Smooth muscle cell (in vitro differentiated cells): Measurements from ENCODE around the gene SRGAP1. TPM values are rescaled to one million over a fixed set of nuclear protein-coding genes. Genes with fewer than 3 reads are reported as not detected.

ENCODE experiments used
- DNase-seq: peaks from one replicate; lab custom pipeline; 2025; ENCODE audit not compliant: unreplicated experiment; lab: John Stamatoyannopoulos, UW
- H2AFZ ChIP-seq: fragments of 200-600 bp; sonication (generic); 2 replicates; pipeline ENCODE4 v1.6.0; 2016; ENCODE audit warnings: antibody characterized with exemption, low read depth, mild to moderate bottlenecking
- H3F3A ChIP-seq: fragments of 200-600 bp; sonication (generic); 2 replicates; pipeline ENCODE4 v1.6.0; 2017; ENCODE audit warnings: antibody characterized with exemption, low read depth
- H3K27ac ChIP-seq: fragments of 200-600 bp; sonication (generic); 2 replicates; pipeline ENCODE4 v1.5.1; 2016; ENCODE audit warnings: low read depth, mild to moderate bottlenecking
- H3K27me3 ChIP-seq: fragments of 200-600 bp; sonication (generic); 2 replicates; pipeline ENCODE4 v1.6.1; 2016; ENCODE audit warnings: low read depth, mild to moderate bottlenecking
- H3K36me3 ChIP-seq: fragments of 200-600 bp; sonication (generic); 2 replicates; pipeline ENCODE4 v1.5.1; 2016; ENCODE audit warnings: low read depth
- H3K4me1 ChIP-seq: fragments of 200-600 bp; sonication (generic); 2 replicates; pipeline ENCODE4 v1.5.1; 2016; ENCODE audit warnings: low read depth
- H3K4me2 ChIP-seq: fragments of 200-600 bp; sonication (generic); 2 replicates; pipeline ENCODE4 v1.6.0; 2016; ENCODE audit warnings: mild to moderate bottlenecking
- H3K4me3 ChIP-seq: fragments of 200-600 bp; sonication (generic); 2 replicates; pipeline ENCODE4 v1.5.1; 2016; ENCODE audit warnings: mild to moderate bottlenecking
- H3K79me2 ChIP-seq: fragments of 200-600 bp; sonication (generic); 2 replicates; pipeline ENCODE4 v1.6.0; 2016; ENCODE audit warnings: low read depth, mild to moderate bottlenecking
- H3K9ac ChIP-seq: fragments of 200-600 bp; sonication (generic); 2 replicates; pipeline ENCODE4 v1.6.0; 2016; ENCODE audit warnings: low read depth
- H3K9me3 ChIP-seq: fragments of 200-600 bp; sonication (generic); replicated peaks from 2 replicates; pipeline ENCODE4 v1.5.1; 2016; ENCODE audit warnings: low read depth
- H4K20me1 ChIP-seq: fragments of 200-600 bp; sonication (generic); 2 replicates; pipeline ENCODE4 v1.6.0; 2016; ENCODE audit warnings: low read depth
- WGBS: methylation state at CpG from one replicate; pipeline ENCODE4 v1.1.7; 2016; ENCODE audit warnings: low lambda C conversion rate; 5-methylcytosine and 5-hydroxymethylcytosine counted together
- polyA plus RNA-seq: library from polyadenylated mRNA; unstranded; fragments of >200 nt; fragmentation: Nextera tagmentation; extraction: Ambion mirVana; gene quantifications from 2 replicates; pipeline ENCODE4 v1.2.1, GENCODE V29; 2016
- total RNA-seq: library from RNA; depleted of rRNA; stranded (reverse); fragments of >200 nt; gene quantifications from 2 replicates; pipeline ENCODE4 v1.2.3, GENCODE V29; 2014
- TF ChIP-seq, protein P1 (sequence below): fragments of 200-600 bp; sonication (generic); IDR thresholded peaks from 2 replicates; pipeline ENCODE4 v1.5.1; 2017; ENCODE audit warnings: borderline replicate concordance, mild to moderate bottlenecking, antibody characterized with exemption; ENCODE audit not compliant: insufficient read depth, poor library complexity, severe bottlenecking

The SRGAP1 gene
- total and polyA plus RNA-seq, 2 experiments from 2014 or later = 4.0 to 5.9 TPM

DNA sequence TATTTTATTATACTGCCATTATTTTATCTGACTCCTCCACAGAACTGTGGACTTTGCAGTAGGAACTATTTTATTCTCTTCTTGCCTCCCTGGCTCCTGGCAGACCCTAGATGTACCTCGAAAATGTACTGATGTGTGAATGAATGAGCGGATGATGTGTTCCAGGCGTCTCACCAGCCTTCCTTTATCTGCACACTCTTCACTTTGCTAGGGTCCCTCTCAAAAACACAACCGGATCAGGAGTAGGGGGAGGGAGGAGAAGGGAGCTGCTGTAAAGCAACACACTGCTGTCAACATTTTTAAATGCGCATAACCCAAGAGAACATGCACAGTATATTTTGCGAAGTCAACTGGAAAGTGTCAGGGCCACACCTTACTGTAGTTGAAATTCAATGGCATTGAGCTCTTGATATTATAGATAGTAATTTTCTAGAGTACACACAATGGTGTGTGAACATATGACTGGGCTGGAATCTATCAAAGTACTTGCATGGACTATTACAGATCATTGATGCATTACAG is 36.3 kb downstream of the SRGAP1 start:
- no peak overlapping the region for H3K4me2 ChIP-seq
- no peaks in the 10 kb centered on the region for H3K27me3 ChIP-seq
- no peaks in the 10 kb centered on the region for H3K4me1 ChIP-seq
- WGBS = 93% methylated on average over 6 of the region's 6 CpGs
- H3K79me2 ChIP-seq = peaks cover 25% of the 10 kb centered on the region
- no peak overlapping the region for H3K9ac ChIP-seq
- peaks cover 30% of the 10 kb centered on the region for H4K20me1 ChIP-seq
- H3K9me3 ChIP-seq = no peaks in the 10 kb centered on the region
- H3K4me3 ChIP-seq = no peak overlapping the region
- TF ChIP-seq, protein P1, sequence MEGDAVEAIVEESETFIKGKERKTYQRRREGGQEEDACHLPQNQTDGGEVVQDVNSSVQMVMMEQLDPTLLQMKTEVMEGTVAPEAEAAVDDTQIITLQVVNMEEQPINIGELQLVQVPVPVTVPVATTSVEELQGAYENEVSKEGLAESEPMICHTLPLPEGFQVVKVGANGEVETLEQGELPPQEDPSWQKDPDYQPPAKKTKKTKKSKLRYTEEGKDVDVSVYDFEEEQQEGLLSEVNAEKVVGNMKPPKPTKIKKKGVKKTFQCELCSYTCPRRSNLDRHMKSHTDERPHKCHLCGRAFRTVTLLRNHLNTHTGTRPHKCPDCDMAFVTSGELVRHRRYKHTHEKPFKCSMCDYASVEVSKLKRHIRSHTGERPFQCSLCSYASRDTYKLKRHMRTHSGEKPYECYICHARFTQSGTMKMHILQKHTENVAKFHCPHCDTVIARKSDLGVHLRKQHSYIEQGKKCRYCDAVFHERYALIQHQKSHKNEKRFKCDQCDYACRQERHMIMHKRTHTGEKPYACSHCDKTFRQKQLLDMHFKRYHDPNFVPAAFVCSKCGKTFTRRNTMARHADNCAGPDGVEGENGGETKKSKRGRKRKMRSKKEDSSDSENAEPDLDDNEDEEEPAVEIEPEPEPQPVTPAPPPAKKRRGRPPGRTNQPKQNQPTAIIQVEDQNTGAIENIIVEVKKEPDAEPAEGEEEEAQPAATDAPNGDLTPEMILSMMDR = no peak
- DNase-seq = no peak
- H3K36me3 ChIP-seq = no peaks in the 10 kb centered on the region
- H3F3A ChIP-seq = no peaks in the 10 kb centered on the region
- no peak overlapping the region for H2AFZ ChIP-seq
- H3K27ac ChIP-seq = no peak overlapping the region

GRCh38 chr12:63882844-63883243 is 38.3 kb downstream of the SRGAP1 start:
- TF ChIP-seq, protein P1 = no peak
- Histone ChIP-seq H3K9ac (no peak overlapping the region), H3K9me3 (no peaks in the 10 kb centered on the region), H3F3A (no peaks in the 10 kb centered on the region), H3K4me1 (no peaks in the 10 kb centered on the region), H3K4me3 (no peak overlapping the region), H3K27ac (no peak overlapping the region), H4K20me1 (peaks cover 10% of the 10 kb centered on the region), H3K36me3 (no peaks in the 10 kb centered on the region), H2AFZ (no peak overlapping the region), H3K27me3 (no peaks in the 10 kb centered on the region), H3K79me2 (peaks cover 19% of the 10 kb centered on the region), H3K4me2 (no peak overlapping the region)
- DNase-seq = no peak
- 90% methylated on average over 2 of the region's 2 CpGs for whole genome bisulfite sequencing

DNA sequence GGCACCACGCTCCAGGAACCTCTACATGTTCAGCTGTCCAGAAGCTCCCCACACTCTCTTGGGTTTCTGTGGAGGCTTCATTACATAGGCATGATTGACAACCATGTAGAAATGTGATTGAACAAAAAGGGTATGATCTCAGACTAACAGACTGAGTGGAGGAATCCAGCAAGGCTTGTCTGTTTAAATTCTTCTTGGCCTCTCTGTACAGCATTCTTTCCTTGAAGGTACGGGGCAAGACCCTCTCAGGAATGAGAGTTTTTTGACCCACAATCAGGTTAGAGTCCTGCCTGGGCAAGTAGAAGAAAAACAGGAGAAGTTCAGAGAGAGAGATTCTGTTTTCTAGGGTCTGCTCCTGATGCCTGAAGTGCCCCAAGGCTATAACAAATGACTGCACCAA is 40.9 kb downstream of the SRGAP1 start:
- Histone ChIP-seq H3K4me2 (no peak overlapping the region), H3K9me3 (no peaks in the 10 kb centered on the region), H3K27me3 (no peaks in the 10 kb centered on the region), H4K20me1 (peaks cover 5% of the 10 kb centered on the region), H2AFZ (no peak overlapping the region), H3K27ac (no peak overlapping the region), H3F3A (no peaks in the 10 kb centered on the region), H3K79me2 (peaks cover 5% of the 10 kb centered on the region), H3K9ac (no peak overlapping the region), H3K4me1 (no peaks in the 10 kb centered on the region), H3K36me3 (no peaks in the 10 kb centered on the region), H3K4me3 (no peak overlapping the region)
- DNase-seq = no peak
- TF ChIP-seq, protein P1 = no peak
- WGBS = 89% methylated on average over 2 of the region's 2 CpGs

DNA sequence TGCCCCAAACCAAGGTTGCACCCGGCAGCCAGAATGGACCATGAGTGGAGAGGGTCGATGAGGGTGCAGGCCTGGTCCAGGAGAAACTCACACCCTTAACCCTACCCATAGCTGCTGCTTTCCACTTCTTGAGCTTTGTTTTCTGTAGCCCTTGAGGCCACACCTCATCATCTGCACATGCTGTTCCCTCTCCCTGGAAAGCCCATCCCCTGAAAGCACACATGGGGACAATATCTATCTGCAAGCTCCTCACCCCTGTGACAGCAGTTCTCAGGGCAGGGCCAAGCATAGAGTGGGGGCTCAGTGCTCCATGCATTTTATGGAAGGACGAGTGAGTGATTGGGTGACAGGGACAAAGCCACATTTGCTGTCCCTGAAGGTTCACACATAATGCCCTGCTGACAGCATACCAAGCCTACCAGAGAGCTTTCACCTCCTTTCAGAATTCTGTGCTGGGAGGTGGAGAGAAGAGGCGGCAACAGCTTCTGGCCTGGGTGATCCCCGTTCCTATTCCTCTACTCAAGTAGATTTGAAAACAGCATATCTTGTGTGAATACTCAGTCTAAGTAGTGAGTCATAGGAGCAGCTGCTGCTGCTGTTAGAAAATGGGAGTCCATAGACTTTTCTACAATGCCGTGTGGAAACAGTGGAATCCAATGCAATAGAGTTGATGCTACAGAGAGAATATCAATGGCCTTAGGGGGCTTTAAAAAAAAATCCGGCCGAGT is 44.6 kb downstream of the SRGAP1 start:
- no peaks in the 10 kb centered on the region for H3K9me3 ChIP-seq
- H3K4me3 ChIP-seq = no peak overlapping the region
- DNase-seq = no peak
- 62% methylated on average over 8 of the region's 8 CpGs for WGBS
- no peaks in the 10 kb centered on the region for H3K36me3 ChIP-seq
- H4K20me1 ChIP-seq = peaks cover 18% of the 10 kb centered on the region
- no peak overlapping the region for H3K27ac ChIP-seq
- no peak overlapping the region for H3K4me2 ChIP-seq
- no peaks in the 10 kb centered on the region for H3K27me3 ChIP-seq
- TF ChIP-seq, protein P1 = no peak
- no peaks in the 10 kb centered on the region for H3F3A ChIP-seq
- peaks cover 9% of the 10 kb centered on the region for H3K4me1 ChIP-seq
- no peaks in the 10 kb centered on the region for H3K79me2 ChIP-seq
- no peak overlapping the region for H3K9ac ChIP-seq
- no peak overlapping the region for H2AFZ ChIP-seq
